ENCODE results near the gene MEDAG. TPM values are rescaled to one million over a fixed set of nuclear protein-coding genes. Genes with fewer than 3 reads are reported as not detected.

Gene MEDAG
- total RNA-seq, 2 experiments from 2014 or later, result 0.19 TPM; not detected in 1

DNA sequence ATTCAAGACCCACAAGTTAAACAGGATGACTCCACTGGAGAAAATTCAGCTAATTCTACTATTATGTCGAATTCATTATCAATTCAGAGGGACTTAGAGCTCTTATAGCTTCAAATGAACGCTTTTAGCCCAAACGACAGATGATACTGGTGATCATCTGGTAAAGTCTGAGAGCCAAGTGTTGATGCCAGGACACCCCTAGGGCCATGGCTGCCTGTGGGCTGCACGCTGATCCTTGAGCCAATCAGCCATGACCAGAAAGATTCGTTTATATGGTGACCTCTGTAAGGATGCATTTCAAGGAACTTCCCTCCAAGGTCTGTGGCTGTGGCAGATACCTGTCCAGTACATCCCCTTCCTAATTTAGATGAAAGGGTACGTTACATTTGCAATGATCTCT, 10.9 kb downstream of the MEDAG start:
- no peak overlapping the region for H3K4me2 ChIP-seq (ENCODE audit: low read length)
- no peak overlapping the region for H2AFZ ChIP-seq (ENCODE audit: low read length)
- no peak overlapping the region for H3K27ac ChIP-seq (ENCODE audit: low read depth, low read length, poor library complexity, severe bottlenecking)
- no peaks in the 10 kb centered on the region for H3K9me3 ChIP-seq (ENCODE audit: low read length)
- no peak overlapping the region for H3K4me3 ChIP-seq (ENCODE audit: low read depth, low read length, poor library complexity, severe bottlenecking)
- H3K9me2 ChIP-seq (ENCODE audit: insufficient read depth, low read length), result no peaks in the 10 kb centered on the region
- CTCF ChIA-PET (ENCODE audit: unreplicated experiment), result no interaction called here
- BruUV-seq (replicated peaks), result no TSS peak
- no peaks in the 10 kb centered on the region for H3K4me1 ChIP-seq (ENCODE audit: insufficient read depth, low read length, poor library complexity, severe bottlenecking)
- DNase-seq (ENCODE audit: low spot score), result no peak
- TF ChIP-seq EZH2phosphoT487 (IDR thresholded peaks at IDR 0.05; ENCODE audit: borderline replicate concordance, low read depth, low read length), result no peak
- TF ChIP-seq, protein P1, sequence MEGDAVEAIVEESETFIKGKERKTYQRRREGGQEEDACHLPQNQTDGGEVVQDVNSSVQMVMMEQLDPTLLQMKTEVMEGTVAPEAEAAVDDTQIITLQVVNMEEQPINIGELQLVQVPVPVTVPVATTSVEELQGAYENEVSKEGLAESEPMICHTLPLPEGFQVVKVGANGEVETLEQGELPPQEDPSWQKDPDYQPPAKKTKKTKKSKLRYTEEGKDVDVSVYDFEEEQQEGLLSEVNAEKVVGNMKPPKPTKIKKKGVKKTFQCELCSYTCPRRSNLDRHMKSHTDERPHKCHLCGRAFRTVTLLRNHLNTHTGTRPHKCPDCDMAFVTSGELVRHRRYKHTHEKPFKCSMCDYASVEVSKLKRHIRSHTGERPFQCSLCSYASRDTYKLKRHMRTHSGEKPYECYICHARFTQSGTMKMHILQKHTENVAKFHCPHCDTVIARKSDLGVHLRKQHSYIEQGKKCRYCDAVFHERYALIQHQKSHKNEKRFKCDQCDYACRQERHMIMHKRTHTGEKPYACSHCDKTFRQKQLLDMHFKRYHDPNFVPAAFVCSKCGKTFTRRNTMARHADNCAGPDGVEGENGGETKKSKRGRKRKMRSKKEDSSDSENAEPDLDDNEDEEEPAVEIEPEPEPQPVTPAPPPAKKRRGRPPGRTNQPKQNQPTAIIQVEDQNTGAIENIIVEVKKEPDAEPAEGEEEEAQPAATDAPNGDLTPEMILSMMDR (conservative IDR thresholded peaks at IDR 0.05; ENCODE audit: low read length), result no peak
- no peaks in the 10 kb centered on the region for H4K20me1 ChIP-seq (ENCODE audit: insufficient read depth, low read length)
- intact Hi-C loops (cut with micrococcal nuclease; ENCODE audit: unreplicated experiment), result no loop called here
- no peaks in the 10 kb centered on the region for H3K79me2 ChIP-seq (ENCODE audit: insufficient read depth, low read depth, low read length)
- POLR2A ChIA-PET, result no interaction called here
- no peaks in the 10 kb centered on the region for H3K36me3 ChIP-seq (ENCODE audit: insufficient read depth, low read length)

DNA sequence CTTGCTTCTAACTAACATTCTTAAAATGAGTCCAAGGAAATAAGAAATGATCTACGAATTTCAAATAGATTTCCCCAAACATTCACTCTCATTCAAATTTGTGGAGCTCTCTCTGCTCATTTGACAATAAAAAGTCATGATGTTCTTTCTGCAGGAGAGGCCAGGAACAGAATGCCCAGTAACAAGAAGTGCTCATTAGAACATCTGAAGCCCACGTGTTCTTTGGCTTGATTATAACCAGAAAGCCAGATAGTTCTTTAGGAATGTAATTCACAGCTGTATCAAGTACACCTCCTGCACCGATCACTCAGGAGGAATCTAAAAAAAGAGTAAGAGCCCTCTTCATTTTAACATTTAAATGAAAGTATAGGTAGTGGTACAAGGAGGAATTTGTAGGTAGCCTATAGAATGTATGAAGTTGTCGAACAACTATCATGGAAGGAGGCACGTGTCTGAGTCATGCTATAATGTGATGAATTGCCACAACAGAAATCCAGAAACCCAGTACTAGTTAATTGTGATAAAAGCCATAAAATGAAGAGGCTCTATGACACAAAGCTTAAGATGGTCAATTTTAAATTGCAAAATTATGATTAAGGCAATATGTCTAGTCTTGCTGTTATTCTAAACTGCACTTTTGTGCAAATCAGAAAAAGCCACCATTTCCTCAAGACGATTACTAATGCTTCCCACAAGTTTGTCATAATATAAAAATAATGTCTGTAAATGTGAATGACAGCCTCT, 12.8 kb downstream of the MEDAG start:
- intact Hi-C loops (cut with micrococcal nuclease; ENCODE audit: unreplicated experiment), result no loop called here

More for the DNA sequence above, 12.8 kb downstream of the MEDAG start:
- Histone ChIP-seq H3K4me3 (ENCODE audit: low read depth, low read length, poor library complexity, severe bottlenecking) (no peak overlapping the region), H3K4me1 (ENCODE audit: insufficient read depth, low read length, poor library complexity, severe bottlenecking) (no peaks in the 10 kb centered on the region), H4K20me1 (ENCODE audit: insufficient read depth, low read length) (no peaks in the 10 kb centered on the region), H3K79me2 (ENCODE audit: insufficient read depth, low read depth, low read length) (no peaks in the 10 kb centered on the region), H3K9me3 (ENCODE audit: low read length) (no peaks in the 10 kb centered on the region), H3K9me2 (ENCODE audit: insufficient read depth, low read length) (no peaks in the 10 kb centered on the region), H3K27ac (ENCODE audit: low read depth, low read length, poor library complexity, severe bottlenecking) (no peak overlapping the region), H3K4me2 (ENCODE audit: low read length) (no peak overlapping the region), H2AFZ (ENCODE audit: low read length) (no peak overlapping the region), H3K36me3 (ENCODE audit: insufficient read depth, low read length) (no peaks in the 10 kb centered on the region)
- TF ChIP-seq, protein P1 (conservative IDR thresholded peaks at IDR 0.05; ENCODE audit: low read length), result no peak
- TF ChIP-seq EZH2phosphoT487 (IDR thresholded peaks at IDR 0.05; ENCODE audit: borderline replicate concordance, low read depth, low read length), result no peak
- DNase-seq (ENCODE audit: low spot score), result no peak
- BruUV-seq (replicated peaks), result no TSS peak
- POLR2A ChIA-PET, result interaction anchor here (0.8 kb wide), 1 partner anchor 16 kb away, joined by 3 read pairs; no protein-coding TSS in a partner anchor
- CTCF ChIA-PET (ENCODE audit: unreplicated experiment), result no interaction called here
